ENCODE measurements around the gene DDX41. TPM values are rescaled to one million over a fixed set of nuclear protein-coding genes. Genes with fewer than 3 reads are reported as not detected.

Gene DDX41
- total RNA-seq, 2 experiments from 2014 or later = 169 to 224 TPM

- H3K9me2 ChIP-seq (ENCODE audit: insufficient read depth, low read length) = no peaks in the 10 kb centered on the region
- POLR2A ChIA-PET = interaction anchor here (0.6 to 2.8 kb wide), 3 partner anchors 13 to 546 kb away, joined by 4 to 24 read pairs (median 4); partner anchors contain the start of gene DOK3
- CTCF ChIA-PET (ENCODE audit: unreplicated experiment) = interaction anchor here (0.6 to 1.0 kb wide), 3 partner anchors 11 to 384 kb away, joined by 3 to 4 read pairs (median 3); no protein-coding TSS in a partner anchor
- no peak for TF ChIP-seq CTCF (conservative IDR thresholded peaks at IDR 0.05; ENCODE audit: low read length)
- TF ChIP-seq EZH2phosphoT487 (IDR thresholded peaks at IDR 0.05; ENCODE audit: borderline replicate concordance, low read depth, low read length) = no peak
- DNase-seq (ENCODE audit: low spot score) = peak; percentile 54
- H3K4me1 ChIP-seq (ENCODE audit: insufficient read depth, low read length, poor library complexity, severe bottlenecking) = peaks cover 53% of the 10 kb centered on the region
- H3K4me2 ChIP-seq (ENCODE audit: low read length) = peak overlapping the region; percentile 96
- H3K27ac ChIP-seq (ENCODE audit: low read depth, low read length, poor library complexity, severe bottlenecking) = peak overlapping the region; percentile 29
- H3K36me3 ChIP-seq (ENCODE audit: insufficient read depth, low read length) = peaks cover 5% of the 10 kb centered on the region; the same call in 1 of the 2 replicates
- H4K20me1 ChIP-seq (ENCODE audit: insufficient read depth, low read length) = peaks cover 6% of the 10 kb centered on the region; the same call in 1 of the 2 replicates
- H3K4me3 ChIP-seq (ENCODE audit: low read depth, low read length, poor library complexity, severe bottlenecking) = peak overlapping the region; percentile 81
- intact Hi-C loops (cut with micrococcal nuclease; ENCODE audit: unreplicated experiment) = loop anchor here (2.0 kb wide), 2 partner anchors 42 to 106 kb away; no protein-coding TSS in a partner anchor
- no peaks in the 10 kb centered on the region for H3K79me2 ChIP-seq (ENCODE audit: insufficient read depth, low read depth, low read length)
- H3K9me3 ChIP-seq (ENCODE audit: low read length) = no peaks in the 10 kb centered on the region
- BruUV-seq (replicated peaks) = no TSS peak
- H2AFZ ChIP-seq (ENCODE audit: low read length) = peak overlapping the region; percentile 50; the same call in 1 of the 2 replicates
Observed at GRCh38 chr5:177496727-177497291, 20.0 kb downstream of the DDX41 start.

GRCh38 chr5:177496070-177496726 lies 20.6 kb downstream of the DDX41 start:
- Histone ChIP-seq H3K4me1 (ENCODE audit: insufficient read depth, low read length, poor library complexity, severe bottlenecking) (peaks cover 47% of the 10 kb centered on the region), H3K4me3 (ENCODE audit: low read depth, low read length, poor library complexity, severe bottlenecking) (peak overlapping the region; percentile 81), H2AFZ (ENCODE audit: low read length) (no peak overlapping the region), H3K9me2 (ENCODE audit: insufficient read depth, low read length) (no peaks in the 10 kb centered on the region), H3K27ac (ENCODE audit: low read depth, low read length, poor library complexity, severe bottlenecking) (peak overlapping the region; percentile 3), H3K9me3 (ENCODE audit: low read length) (no peaks in the 10 kb centered on the region), H3K79me2 (ENCODE audit: insufficient read depth, low read depth, low read length) (no peaks in the 10 kb centered on the region), H4K20me1 (ENCODE audit: insufficient read depth, low read length) (peaks cover 6% of the 10 kb centered on the region; the same call in 1 of the 2 replicates), H3K36me3 (ENCODE audit: insufficient read depth, low read length) (no peaks in the 10 kb centered on the region), H3K4me2 (ENCODE audit: low read length) (peak overlapping the region; percentile 96)
- ChIA-PET POLR2A (interaction anchor here (0.6 to 2.8 kb wide), 3 partner anchors 14 to 547 kb away, joined by 3 to 24 read pairs (median 4); partner anchors contain the start of gene DOK3), CTCF (ENCODE audit: unreplicated experiment) (interaction anchor here (0.5 to 0.7 kb wide), 3 partner anchors 12 to 106 kb away, joined by 3 read pairs; no protein-coding TSS in a partner anchor)
- BruUV-seq (replicated peaks) = no TSS peak
- DNase-seq (ENCODE audit: low spot score) = peak; percentile 38
- intact Hi-C loops (cut with micrococcal nuclease; ENCODE audit: unreplicated experiment) = loop anchor here (2.0 kb wide), 2 partner anchors 41 to 105 kb away; no protein-coding TSS in a partner anchor
- TF ChIP-seq CTCF (conservative IDR thresholded peaks at IDR 0.05; ENCODE audit: low read length) (0 out of 2 replicates have a peak, but pooled peaks have one; percentile 39), EZH2phosphoT487 (IDR thresholded peaks at IDR 0.05; ENCODE audit: borderline replicate concordance, low read depth, low read length) (no peak)
